ENCODE results near the gene ING2.

The ING2 gene

DNA sequence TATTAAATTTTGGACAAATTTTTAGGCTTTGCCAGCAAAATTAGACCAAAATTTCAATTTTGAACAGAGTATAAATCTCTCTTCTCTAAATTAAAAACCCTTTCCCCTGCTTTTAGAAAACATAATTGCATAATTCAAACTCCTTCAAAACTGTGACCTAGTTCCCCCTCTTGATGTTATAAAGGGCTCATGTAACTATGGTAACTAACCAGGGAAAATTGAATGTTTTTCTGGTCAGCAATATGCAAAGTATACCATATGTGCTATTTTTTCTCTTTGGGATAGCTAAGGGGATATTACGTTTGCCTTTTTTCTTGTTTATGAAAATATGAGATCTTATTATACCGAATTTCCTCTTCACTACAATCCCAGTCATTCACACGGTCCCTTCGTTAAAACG is 5.1 kb upstream of the ING2 start:
- no peak for DNase-seq

DNA sequence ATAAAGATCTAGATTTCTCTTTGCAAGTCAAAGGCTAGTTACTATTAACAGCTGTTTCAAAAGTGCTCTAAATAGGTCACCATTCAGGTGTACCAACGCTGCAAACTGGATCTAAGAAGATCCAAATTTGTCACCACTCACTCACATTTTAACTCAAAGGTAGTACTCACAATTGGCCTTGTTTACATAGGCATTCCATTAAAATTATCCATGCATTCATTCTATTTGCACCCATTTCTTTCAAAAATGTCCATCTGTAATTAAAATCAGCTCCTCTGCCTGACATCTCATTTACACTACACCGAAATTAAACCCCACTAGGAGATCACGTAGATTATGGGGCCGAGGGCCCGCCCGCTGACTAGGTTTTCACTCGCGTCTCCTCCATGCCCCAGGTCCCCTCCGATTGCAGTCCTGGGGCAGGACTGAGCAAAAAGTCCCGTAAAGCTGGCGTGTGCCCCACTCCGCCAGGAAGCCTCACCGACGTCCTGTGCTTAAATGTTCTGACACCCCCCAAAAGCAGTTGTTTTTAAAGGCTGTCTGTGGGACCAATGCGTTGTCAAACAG is 1.3 kb upstream of the ING2 start:
- DNase-seq = peak; percentile 19

DNA sequence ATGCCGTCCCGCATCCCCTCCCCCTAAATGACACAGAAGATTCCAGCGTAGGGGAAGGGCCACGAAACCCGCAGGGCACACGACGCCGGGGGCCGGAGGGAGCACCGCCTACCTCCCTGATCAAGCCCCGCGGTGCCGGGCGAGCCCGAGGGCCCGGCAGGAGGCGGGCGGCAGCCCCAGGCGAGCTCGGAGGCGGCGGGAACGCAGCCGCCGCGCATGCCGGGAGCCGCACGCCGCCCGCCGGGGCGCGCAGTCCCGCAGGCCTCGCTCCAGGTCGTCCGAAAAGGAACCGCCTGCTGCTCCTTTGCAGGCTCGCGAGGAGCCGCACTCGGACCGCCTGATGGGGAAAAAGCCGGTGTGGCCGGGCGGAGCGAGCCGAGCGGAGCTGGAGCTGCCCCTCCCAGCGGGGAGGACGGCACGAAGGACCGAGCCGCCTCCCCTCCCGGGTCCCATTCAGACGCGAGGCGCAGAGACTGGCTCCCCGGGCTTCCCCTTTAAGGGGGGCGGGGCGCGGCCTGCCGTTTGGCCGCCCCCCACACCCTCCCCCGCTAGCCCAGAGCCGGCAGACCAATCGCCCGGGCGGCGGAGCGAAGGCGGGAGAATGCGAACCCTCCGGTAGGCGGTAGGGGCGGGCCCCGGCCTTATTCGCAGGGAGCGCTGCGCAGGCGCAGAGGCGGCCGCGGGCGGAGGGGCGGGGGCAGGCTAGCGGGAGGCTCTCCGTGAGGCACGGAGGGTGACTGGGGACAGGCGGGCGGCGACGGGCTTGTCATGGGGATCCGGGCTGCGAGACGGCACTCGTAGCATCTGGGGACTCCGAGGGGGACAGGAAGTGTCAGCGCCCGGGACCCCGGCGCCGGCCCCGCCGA is 561 bp upstream of the ING2 start:
- peak; percentile 99 for DNase-seq

DNA sequence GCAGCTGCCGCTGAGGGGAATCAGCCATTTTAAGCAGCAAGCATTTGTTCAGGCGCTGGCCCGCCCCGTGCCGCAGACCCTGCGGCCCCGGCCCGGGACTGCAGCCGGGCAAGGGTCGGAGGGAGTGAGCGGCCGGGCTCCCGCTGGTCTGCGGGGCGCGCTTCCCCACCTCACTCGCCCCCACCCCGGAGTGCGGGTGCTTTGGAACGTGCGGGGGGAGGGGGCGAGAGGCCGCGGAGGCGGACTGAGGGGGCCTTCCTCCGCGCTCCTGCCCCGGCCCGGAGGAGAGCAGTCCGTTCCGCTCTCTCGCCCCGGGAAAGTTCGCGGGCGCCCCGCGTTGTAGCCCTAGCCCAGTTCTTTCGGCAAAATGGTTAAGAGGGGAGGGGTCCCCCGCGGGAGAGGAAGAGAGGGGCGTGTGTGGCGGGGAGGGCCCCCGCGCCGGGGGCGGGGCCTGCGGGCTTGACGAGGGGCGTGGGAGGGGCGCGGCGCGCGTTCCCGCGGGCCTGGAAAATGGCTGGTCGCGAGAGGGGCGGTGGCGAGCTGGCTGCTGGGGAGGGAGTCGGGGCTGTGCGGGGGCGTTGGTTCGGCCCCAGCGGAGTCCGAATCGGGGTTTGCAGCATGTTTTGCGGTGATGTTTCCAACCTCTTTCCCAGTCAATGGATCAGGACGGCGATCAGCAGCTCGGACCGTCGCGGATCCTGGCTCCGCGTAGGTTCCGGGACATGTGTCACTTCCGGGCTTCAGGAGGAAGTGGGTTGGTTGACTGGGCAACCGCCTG is 942 bp downstream of the ING2 start:
- peak; percentile 75 for DNase-seq

DNA sequence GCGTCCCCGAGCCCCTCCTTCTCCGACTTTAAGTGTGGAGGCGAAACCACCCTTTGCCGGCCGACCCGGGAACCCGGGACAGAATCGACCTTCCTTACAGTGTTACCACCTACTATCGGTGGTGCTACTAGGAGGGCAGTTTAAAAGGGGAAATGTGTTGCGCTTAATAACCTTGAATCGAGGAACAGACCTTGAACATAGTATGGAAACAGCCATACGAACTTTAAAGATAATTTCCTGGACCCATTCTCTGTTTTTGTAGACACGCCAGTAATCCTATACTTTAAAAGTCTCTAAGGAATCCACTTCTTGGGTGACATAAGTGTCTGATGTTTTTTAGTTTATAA is 1.5 kb downstream of the ING2 start:
- DNase-seq = no peak

DNA sequence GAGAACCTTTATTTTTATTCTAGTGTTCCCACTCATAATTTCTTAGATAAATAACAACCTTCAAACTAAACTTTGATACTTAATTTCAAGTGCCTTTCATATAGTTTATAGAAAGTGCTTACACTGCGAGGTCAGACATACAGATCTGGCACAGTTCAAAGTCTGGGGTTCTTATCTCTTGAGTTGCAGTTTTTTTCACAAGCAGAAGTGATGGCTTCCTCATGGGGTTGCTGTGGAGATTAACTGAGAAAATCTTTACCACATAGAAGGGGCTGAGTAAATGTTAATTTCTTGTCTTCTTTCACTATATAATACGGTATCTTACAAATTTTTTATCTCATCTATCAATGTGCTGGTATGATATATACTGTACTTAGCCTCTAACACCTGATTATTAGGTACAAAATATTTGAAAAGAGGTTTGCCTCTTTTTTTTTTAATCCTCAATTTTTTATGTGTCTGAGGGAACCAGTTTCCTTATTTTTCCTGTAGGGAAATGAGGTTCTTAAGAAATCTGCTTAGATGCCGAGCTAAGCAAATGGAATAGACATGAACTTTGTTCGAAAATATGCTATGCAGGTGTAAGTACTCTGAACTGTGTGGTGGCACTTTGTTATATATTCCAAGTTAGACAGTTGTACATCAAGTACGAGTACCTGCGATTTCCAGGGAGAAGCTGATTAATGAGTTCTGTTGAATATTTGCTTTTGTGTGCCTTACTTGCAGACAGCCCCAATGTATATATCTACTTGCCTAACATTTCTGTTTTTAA is 3.3 kb downstream of the ING2 start:
- DNase-seq = no peak

DNA sequence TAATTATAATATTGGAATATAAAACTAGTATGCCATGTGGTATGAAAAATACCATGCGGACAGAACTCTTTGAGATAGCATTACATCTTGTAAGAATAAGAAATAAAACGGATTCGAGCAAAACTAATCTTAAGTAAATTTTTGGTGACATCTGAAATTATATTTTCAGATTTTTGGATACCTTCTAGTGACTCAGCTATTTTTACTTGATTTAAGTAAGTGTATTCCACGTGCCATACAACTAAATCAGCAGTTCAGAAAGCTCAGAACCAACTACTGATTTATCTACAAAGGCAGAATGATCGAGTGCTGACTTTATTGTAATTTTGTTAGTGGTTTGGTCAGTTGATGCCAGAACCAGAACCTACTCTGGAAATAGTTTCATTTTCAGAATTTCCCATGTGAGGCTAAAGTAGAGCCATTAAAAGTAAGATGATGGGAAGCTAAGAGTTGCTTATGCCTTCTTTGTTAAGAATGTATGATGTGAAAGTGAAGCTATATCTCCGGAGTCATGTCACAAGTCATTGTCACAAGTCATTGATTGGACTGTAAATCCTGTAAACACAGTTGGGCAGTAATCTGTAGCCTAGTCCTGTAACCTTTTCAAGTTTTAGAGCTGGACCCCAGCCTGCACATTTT is 4.0 kb downstream of the ING2 start:
- no peak for DNase-seq

DNA sequence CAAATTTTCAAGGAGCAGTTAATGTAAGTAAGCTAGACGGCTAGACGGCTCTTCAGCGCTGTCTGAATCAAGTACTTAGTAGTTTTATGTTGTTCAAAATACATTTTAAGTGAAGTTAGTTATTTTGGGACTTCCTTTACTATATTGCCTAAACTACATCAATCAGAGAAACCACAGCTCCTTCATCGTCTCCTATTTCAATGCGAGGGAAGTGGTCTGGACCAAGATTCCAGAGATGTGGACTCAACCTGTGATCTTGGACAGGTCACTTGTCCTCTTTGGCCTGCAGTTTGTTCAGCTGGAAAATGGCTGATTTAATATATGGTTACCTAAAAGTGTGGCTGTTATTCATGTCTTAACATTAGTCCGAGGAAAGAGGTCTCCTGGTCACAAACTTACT is 10.6 kb downstream of the ING2 start:
- no peak for DNase-seq

DNA sequence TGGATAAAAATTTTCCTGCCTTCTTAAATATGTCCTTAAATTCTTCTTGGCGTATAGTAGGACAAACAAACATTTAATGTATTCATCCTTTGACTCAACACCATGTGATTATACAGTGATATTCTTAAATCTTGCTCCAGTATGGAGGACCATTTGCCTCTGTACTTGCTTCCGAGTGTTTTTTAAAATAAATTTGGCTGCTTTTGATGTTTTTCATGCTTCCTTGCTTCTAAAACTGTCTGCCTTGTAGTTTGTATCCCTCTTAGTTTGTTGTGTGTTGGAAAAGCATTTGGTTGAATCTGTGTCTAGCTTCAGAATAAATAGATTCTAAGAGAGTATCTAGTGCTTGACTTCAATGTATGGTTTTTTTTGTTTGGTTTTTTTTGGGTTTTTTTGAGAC is 12.3 kb downstream of the ING2 start:
- DNase-seq = no peak

DNA sequence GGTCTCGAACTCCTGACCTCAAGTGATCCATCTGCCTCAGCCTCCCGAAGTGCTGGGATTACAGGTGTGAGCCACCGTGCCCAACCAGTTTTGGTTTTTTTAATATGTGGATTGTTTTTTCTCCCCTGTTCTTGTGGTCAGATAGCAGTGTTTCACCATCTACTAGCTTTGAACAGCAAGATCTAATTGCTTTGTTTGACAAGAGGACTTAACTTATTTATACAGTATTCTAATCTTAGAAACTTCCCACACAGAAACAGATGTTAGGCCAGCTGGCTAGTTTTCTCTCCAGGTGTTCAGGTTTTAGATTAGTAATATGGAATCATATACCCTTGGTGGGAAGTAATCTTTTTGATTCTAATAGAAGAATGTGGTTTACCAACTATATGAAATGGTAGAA is 12.9 kb downstream of the ING2 start:
- no peak for DNase-seq

DNA sequence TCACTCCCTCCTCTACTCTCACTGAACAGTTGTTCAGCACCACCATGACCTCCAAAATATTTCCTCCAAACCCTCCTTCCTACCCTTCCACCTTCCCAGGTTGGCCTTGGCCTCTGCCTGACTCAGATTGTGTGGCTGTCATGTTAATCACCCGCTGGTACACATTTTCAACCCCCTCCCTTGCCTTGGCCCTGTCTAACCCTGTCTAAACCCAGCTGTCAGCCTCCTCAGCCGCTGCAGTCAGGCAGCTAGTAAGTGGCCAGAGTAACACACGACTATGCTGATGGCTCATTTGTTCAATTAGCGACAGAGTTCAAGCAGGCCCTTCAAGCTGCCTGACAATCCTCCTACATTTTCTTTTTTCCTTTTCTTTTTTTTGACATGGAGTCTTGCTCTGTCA is 18.0 kb downstream of the ING2 start:
- no peak for DNase-seq

DNA sequence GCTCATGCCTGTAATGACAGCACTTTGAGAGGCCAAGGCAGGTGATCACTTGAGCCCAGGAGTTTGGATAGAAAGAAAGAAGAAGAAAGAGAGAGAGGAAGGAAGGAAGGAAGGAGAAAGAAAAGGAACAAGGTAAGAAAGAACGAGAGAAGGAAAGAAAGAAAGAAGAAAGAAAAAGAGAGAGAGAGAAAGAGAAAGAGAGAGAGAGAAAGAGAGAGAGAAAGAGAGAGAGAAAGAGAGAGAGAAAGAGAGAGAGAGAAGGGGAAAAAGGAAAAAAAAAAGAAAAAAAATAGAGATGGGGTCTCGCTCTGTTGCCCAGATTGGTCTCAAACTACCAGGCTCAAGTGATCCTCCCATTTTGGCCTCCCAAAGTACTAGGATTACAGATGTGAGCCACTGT is 22.5 kb downstream of the ING2 start:
- DNase-seq = no peak

DNA sequence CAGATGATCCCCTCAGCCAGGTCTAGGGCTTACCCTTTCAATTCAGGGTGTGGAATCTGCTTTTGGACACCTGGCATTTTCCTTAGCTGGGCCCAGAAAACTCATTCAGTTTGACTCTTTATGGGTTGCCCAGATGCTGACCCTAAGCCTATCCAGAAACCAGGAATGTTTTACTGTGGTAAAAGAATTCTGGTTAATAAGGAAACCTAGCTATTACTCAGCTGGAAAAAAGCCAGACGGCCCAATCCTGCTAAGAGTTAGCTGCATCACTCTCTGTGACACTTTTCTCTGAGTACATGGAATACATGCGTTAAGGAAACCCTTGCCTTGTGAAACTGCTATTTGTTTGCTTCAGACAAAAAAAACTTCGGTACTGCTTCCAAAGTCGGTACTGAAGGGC is 28.0 kb downstream of the ING2 start:
- DNase-seq = no peak

DNA sequence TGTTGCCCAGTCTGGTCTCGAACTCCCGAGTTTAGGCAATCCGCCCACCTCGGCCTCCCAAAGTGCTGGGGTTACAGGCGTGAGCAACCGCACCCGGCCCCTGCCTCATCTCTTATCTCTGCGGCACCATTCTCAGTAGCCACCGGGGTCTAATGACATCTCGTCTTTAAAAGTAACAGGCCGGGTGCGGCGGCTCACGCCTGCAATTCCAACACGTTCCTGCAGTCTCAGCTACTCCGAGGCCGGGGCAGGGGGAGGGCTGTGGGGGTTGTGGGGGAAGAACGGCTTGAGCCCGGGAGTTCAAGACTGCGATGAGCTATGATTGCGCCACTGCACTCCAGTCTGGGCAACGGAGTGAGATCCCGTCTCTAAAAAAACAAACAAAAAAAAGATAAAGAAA is 28.8 kb downstream of the ING2 start:
- no peak for DNase-seq

DNA sequence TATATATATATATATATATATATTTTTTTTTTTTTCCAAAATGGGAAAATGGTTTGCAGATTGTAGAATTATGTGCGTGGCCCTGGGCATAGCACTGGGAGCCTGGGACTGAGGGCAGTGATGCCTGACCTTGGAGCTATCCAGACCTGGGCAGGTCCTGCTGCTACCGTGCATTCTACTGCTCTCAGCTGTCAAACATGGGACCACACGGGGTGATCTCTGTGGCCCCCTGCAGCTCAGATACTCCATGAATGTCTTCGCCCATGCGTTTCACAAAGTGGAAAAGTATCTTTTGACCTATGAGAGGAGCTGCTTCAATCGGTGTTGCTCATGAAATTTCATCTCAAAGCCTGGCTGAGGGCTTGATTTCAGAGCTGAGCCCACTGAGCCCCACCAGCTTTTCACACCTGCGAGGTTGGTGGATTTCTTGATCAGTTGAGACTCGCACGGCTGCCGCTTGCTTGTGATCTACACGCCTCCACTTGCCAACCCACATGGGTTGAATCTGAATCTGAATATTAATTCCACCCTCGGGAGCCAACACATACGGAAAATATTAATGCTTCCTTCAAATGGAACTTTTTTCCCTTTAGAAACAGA is 35.7 kb downstream of the ING2 start:
- no peak for DNase-seq

DNA sequence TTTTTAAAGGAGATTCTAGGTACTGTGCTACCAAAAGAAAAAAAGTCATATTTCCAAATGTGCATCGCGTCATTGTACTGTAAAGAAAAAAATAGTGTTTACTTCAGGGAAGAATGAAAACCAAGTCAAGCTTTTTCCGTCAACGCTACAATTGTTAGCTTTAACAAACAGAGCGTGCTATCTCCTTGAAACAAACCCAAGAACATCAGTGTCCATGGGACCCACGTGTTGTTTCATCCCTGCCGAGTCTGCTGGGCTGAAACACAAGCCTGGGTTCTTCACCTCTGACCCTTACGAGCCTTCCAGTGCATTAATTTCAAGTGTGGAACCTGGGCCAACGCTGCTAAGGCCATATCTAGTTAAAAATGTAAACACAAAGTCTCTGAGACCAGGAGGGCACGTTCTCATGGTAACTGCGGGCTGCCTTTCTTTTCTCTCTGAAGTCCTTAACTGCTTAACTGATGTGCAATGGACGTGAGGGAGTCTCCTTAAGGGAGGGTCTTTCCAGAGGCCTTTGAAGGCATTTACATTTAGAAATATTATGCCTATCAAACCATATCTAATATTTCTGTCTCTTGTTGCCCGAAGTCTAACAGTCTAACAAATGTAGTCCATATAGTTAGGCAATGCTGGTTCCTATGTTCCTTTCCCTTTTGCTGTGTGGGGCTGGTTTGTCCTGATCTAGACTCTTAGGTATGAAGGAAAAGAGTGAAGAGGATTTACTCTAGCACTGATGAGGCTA is 36.3 kb downstream of the ING2 start:
- DNase-seq = no peak

DNA sequence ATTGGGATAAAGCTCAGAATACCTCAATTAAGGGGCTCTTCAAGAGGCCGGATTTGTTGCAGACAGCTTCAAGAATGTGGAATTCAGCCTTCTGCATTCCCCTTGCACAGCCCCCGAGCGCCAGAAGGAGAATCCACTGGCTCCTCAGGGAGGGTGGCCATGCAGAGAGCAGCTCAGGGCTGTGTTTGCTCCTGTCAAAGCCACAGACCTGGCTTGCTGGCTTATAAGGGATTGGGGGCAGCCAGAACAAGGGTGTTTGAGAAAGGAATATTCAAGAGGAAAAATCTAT is 36.8 kb downstream of the ING2 start:
- DNase-seq = no peak

DNA sequence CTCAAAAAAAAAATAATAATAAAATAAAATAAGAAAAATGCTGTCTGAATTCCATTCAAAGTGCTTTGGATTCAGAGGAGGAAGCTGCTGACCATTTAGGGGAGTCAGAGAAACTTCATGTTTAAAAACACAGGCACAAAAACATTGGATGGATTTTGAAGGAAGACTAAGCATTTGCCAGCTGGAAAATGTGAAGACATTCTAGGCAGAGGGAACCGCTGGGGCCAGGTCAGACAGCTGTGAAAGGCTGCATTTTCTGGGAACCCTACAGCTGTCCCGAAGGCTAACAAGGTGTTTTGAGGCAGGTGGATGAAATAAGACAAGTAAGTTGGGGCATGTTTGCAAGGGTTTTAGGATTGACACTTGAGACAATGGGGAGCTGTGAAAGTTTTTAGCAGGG is 38.6 kb downstream of the ING2 start:
- DNase-seq = no peak

DNA sequence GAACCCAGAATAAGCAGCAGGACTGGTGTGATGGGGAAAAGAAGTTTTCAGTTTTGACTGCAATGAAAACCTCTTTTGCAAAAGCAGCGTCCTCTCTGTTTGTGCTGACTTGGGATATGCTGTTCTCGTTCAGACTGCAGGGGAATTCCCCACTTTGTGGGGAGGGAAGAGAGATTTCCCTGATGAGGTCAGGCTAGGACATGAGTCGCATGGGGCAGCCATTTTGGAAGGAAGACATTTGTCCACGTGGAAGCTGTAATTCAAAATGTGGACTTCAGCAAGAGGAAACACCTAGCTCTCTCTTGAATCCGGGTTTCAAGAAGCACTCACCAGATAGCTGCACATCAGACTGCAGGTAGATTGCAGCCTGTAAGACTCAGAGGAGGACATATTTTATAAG is 39.3 kb downstream of the ING2 start:
- no peak for DNase-seq

DNA sequence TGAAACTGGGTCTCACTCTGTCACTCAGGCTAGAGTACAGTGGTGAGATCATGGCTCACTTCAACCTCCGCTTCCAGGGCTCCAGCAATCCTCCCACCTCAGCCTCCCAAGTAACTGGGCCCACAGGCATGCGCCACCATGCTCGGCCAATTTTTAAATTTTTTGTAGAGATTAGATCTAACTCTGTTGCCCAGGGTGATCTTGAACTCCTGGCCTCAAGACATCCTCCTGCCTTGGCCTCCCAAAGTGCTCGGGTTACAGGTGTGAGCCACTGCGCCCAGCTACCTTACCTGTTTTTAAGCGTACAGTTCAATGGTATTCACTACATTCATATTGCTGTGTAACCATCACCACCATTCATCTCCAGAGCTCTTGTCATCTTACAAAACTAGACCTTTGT is 41.5 kb downstream of the ING2 start:
- no peak for DNase-seq

DNA sequence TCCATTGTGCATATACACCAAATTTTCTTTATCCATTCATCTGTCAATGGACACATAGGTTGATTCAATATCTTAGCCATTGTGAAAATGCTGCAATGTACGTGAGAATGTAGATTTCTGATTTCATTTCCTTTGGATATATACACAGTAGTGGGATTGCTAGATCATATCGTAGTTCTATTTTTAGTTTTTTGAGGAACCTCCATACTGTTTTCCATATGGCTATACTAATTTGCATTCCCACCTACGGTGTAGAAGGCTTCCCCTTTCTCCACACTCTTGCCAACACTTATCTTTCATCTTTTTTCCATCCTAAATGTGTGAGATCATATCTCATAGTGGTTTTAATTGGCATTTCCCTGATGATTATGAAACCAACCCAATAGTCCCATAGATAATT is 43.4 kb downstream of the ING2 start:
- no peak for DNase-seq
